ENCODE results near the gene ACTN3.
A peak's percentile ranks its signal among the peaks of the same experiment; 100 is the strongest.
"Not testable (repeated sequence)": the region's sequence is repeated elsewhere in the genome, so short reads cannot be mapped to it uniquely, and the experiment has no call there.

Gene ACTN3

GRCh38 chr11:66568124-66568916 lies 21.6 kb downstream of the ACTN3 start, which contains the start of gene CTSF:
Gene CTSF (minus strand): TSS chr11:66568606. CDS start chr11:66568486, 120 bp downstream.
- TF ChIP-seq, protein P1, sequence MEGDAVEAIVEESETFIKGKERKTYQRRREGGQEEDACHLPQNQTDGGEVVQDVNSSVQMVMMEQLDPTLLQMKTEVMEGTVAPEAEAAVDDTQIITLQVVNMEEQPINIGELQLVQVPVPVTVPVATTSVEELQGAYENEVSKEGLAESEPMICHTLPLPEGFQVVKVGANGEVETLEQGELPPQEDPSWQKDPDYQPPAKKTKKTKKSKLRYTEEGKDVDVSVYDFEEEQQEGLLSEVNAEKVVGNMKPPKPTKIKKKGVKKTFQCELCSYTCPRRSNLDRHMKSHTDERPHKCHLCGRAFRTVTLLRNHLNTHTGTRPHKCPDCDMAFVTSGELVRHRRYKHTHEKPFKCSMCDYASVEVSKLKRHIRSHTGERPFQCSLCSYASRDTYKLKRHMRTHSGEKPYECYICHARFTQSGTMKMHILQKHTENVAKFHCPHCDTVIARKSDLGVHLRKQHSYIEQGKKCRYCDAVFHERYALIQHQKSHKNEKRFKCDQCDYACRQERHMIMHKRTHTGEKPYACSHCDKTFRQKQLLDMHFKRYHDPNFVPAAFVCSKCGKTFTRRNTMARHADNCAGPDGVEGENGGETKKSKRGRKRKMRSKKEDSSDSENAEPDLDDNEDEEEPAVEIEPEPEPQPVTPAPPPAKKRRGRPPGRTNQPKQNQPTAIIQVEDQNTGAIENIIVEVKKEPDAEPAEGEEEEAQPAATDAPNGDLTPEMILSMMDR (conservative IDR thresholded peaks at IDR 0.05): no peak

DNA sequence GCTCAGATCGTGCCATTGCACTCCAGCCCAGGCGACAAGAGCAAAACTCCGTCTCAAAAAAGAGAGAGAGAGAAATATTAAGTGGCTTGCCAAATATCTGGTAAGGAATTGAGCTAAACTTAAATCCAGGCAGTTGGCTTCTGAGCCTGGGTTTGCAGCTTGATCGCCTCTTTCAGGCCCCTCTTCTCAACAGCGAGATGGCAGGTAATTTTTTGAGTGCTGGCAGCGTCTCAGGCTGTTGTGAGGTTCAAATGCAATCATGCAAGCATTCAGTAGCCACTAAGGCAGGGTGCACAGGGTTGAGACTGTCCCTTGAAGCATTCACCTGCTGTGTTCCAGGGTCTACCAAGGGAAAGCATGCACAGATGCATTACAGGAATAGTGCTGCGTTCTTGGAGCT lies 22.4 kb downstream of the ACTN3 start:
- TF ChIP-seq, protein P1 (conservative IDR thresholded peaks at IDR 0.05): no peak
- peak overlapping the region; percentile 75; the same call in 1 of the 2 replicates for H3K27ac ChIP-seq

More at GRCh38 chr11:66568124-66568916, 21.6 kb downstream of the ACTN3 start, which contains the start of gene CTSF:
- H3K27ac ChIP-seq: peak within 1 kb of the TSS; percentile 75; the same call in 1 of the 2 replicates

- H3K27ac ChIP-seq: no peak overlapping the region
- TF ChIP-seq, protein P1 (conservative IDR thresholded peaks at IDR 0.05): no peak
These were observed 23.6 kb downstream of the ACTN3 start for GRCh38 chr11:66570079-66570849.

GRCh38 chr11:66570850-66571180 lies 24.1 kb downstream of the ACTN3 start:
- H3K27ac ChIP-seq: no peak overlapping the region
- TF ChIP-seq, protein P1 (conservative IDR thresholded peaks at IDR 0.05): no peak

DNA sequence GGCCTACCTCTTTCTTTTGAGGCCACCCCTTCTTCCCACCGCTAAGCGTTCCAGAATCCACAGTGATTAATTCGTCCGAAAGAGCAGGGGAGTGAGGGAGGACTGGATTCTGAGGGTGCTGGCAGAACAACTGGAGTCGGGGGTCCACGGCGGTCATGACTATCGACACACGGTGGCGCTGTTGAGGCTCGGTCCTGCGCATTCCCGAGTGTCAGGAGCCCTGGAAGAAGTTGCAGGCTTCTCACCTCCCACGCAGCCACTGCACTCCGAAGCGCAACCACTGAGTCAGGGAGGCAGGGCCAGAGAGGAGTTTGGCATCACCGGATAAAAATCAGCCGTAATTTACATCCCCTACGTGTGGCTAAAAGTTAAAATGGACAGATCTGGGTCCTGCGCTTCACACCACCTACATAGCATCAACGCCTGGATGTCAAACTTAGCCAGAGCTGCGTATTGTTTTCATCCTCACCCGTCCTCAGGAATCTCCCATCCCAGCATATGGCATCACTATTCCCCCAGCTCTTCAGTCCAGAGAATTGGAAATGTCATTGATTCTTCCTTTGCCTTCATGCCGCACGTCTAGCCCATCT lies 32.4 kb downstream of the ACTN3 start:
- no peak overlapping the region for H3K27ac ChIP-seq
- TF ChIP-seq, protein P1 (conservative IDR thresholded peaks at IDR 0.05): peak; percentile 100

DNA sequence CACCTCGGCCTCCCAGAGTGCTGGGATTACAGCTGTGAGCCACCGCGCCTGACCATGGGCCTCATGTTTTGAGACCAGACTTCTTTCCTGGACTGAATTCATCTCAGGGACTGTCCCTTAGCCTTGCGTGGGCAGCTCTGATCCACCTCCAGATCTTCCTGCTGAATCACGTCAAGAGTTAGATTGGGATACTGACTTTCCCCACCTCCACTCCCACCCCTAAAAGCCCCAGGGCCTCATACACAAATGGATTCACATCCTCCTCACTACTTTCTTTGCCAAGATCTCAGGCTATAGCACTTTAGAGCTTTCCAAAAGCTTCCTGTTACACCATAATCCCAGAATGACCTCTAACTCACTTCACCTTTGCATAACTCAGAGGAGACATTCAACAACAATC lies 34.1 kb downstream of the ACTN3 start:
- H3K27ac ChIP-seq: no peak overlapping the region
- TF ChIP-seq, protein P1 (conservative IDR thresholded peaks at IDR 0.05): no peak

DNA sequence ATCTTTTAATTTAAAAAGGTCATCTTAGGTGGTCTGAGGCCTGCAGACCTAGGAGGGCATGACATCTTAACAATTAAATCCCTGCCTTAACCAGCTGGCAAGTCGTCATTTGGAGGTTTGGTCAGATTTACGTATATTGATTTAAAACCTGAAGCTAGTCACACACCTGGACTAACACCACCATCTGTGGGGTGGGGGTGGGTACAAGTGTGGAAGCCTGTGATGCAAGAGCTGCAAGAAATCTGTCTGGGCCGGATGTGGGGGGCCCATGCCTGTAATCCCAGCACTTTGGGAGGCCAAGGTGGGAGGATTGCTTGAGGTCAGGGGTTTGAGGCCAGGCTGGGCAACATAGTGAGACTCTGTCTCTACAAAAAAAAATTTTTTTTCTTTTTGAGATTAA lies 34.6 kb downstream of the ACTN3 start:
- TF ChIP-seq, protein P1 (conservative IDR thresholded peaks at IDR 0.05): no peak
- H3K27ac ChIP-seq: no peak overlapping the region

- not testable (repeated sequence) for H3K27ac ChIP-seq
These were observed 36.0 kb downstream of the ACTN3 start for GRCh38 chr11:66582565-66583147.

DNA sequence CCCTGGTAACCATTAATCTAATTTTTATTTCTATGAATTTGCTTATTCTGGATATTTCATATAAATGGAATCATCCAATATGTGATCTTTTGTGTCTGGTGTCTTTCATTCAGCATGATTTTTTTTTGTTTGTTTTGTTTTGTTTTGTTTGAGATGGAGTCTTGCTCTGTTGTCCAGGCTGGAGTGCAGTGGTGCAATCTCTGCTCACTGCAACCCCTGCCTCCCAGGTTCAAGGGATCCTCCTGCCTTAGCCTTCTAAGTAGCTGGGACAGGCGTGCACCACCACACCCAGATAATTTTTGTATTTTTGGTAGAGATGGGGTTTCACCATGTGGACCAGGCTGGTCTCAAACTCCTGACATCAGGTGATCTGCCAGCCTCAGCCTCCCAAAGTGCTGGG lies 38.7 kb downstream of the ACTN3 start:
- H3K27ac ChIP-seq: not testable (repeated sequence)

All from VCaP (cell line).